HG02588 (cell line): Measurements from ENCODE around the gene MTHFD1L.
"Not testable (repeated sequence)": the region's sequence is repeated elsewhere in the genome, so short reads cannot be mapped to it uniquely, and the experiment has no call there.

Experiments
- ATAC-seq: cut with Tn5 transposase; IDR thresholded peaks from one replicate; pipeline ENCODE4 v1.9.1; 2021; ENCODE audit warnings: mild to moderate bottlenecking, moderate library complexity; ENCODE audit not compliant: unreplicated experiment

Gene MTHFD1L

DNA sequence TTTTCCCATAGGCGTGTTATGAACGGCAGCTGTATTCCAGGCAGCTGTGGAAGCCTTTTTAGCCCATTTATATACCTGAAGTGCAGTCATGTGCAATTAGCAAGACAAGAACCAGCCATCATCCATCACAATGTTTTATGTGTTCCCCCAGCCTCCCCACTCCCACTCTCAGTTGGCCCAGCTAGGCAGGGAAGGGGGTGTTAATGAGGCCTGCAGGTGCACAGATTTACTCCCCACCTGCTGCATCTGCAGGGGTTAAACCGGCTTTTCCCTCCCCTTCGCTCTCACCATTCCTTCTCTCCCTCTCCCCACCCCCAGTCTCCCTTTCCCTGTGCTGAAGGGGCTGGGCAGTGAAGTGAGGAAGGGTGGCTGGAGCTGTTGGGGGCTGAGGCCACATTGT is 224.5 kb downstream of the MTHFD1L start:
- ATAC-seq, result no peak

- ATAC-seq, result no peak
Measured at GRCh38 chr6:151091571-151091970, 226.1 kb downstream of the MTHFD1L start.

- no peak for ATAC-seq
Measured at GRCh38 chr6:151092591-151092990, 227.1 kb downstream of the MTHFD1L start.

GRCh38 chr6:151093706-151094105 is 228.2 kb downstream of the MTHFD1L start:
- no peak for ATAC-seq

DNA sequence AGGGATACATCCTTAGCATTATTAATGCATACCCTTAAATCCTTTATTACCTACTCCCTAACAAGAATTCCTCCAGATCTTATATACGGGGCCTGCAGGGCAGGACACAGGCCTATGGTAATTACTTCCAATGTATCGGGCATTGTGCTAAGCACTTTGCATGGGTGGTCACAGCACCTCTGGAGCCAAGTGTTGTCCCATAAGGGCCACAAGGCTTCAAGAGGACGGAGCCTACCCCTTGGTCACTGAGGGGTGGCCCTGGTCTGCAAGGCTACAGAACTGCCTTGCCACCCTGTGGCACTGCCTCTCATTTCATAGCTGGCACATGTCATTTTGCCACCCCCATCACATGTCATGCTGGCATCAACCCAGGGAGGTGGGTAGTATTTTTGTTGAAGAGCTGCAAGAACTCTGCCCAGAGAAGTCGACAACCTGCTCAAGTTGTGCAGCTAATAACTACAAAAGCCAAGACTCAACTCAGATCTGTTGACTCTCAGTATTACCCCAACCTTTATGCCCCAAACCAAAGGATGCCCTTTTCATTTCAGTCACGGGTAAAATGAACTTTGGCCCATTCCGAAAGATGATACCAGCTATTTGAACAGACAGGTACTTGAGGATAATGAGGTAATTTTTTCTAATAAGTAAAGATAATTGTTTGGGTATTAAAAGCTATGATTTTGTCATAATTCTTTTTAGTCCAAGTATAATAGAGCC is 230.2 kb downstream of the MTHFD1L start:
- ATAC-seq, result no peak

- no peak for ATAC-seq
Measured at GRCh38 chr6:151096255-151096612, 230.7 kb downstream of the MTHFD1L start.

DNA sequence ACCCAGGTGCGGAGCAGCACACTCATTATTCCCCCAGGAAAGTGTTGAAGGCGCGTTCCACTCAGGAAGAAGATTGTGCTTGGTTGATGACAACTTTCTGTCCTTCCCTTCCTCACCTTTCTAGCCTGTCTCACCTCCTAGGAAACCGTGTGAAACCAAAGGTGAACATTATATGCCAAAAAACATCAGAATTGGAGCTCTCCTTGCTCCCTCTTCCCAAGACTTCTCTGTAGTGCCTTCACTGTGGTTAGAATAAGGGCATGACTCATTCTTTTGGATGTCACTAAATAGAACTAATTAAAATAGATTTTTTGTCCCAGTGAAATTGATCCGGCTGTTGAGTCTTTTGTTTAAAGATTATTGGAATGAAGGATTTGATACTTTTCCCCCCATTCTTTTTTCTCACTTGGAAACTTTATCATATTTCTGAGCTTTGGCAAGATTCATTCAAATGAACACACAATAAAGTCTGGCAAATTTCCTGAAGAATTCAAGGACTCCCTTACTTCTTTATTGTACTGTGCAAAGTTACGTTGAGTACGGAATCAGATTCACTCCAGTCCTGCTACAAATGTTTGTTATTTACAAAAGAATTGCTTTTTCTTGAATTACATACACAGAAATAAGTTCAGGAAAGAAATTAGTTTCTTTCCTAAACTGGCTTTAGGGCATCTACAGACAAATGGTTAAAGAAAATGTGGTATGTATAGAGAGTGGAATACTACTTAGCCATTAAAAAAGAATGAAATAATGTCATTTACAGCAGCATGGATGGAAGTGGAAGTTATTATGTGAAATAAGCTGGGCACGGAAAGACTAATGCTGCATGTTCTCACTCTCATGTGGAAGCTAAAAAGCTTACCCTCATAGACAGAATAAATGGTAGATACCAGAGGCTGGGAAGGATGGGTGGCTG is 231.4 kb downstream of the MTHFD1L start:
- ATAC-seq, result no peak

DNA sequence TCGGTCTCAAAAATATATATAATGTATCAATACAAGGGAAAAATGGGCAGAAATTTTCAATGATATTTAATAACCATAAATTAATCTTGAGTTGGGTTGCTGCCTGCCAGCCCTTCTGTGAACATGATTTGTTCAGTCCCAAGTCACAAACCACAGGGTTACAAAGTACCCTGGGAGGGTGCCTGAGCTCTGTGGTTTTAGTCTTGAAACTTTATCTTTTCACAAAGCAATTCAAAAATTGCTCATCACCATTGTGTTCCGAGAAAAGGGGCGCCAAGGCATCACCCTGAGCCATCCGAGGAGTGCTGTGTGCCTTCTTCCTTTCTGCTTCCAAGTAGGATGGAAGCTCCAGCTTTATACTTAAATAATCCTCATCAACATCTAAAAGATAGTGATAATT is 232.7 kb downstream of the MTHFD1L start:
- no peak for ATAC-seq

GRCh38 chr6:151100326-151100725 is 234.8 kb downstream of the MTHFD1L start:
- no peak for ATAC-seq

DNA sequence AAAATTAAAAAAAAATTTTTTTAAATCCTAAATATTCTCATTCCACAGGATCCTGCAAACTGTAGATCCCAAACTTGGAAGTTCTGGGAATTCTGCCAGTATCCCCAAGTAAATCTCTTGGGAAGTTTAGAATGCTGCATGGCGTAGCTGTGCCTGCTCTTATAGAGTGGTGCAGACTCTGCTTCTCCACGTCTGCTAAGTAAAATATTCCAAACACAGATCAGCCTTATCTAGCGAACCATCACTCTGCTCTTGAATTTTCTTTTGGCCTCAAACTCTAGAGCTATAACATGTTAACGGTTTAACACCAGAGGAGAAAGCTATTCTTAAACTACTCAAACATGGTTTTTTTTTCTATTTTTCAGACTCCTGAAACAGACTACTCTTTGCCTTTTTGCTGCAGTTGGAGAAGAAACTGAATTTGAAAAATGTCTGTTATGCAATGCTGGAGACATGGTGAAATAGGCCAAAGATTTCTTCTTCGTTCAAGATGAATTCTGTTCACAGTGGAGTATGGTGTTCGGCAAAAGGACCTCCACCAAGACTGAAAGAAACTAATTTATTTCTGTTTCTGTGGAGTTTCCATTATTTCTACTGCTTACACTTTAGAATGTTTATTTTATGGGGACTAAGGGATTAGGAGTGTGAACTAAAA is 235.8 kb downstream of the MTHFD1L start:
- ATAC-seq, result no peak

- no peak for ATAC-seq
Measured at GRCh38 chr6:151101816-151102694, 236.6 kb downstream of the MTHFD1L start.

DNA sequence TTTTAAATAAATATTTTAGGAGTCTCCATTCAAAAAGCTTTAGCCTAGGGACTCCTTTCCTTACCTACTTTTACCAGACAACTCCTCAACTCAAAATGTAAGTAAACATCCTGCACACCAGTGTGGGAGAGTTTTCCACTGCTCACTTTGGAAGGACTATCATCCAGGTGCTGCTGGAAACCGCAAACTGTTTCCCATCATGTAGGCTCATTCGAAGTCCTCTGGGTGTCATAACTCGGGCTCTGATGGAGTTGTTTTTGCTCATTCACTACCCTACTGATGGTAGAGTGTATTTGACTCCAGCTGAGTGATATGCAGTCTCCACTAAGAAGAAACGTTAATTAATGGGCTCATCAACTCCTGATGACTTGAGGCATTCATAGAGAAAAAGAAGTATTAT is 237.8 kb downstream of the MTHFD1L start:
- no peak for ATAC-seq

- ATAC-seq, result no peak
Measured at GRCh38 chr6:151107897-151108427, 242.5 kb downstream of the MTHFD1L start.

- ATAC-seq, result no peak
Measured at GRCh38 chr6:151108548-151108947, 243.0 kb downstream of the MTHFD1L start.

- no peak for ATAC-seq
Measured at GRCh38 chr6:151109361-151109760, 243.9 kb downstream of the MTHFD1L start.

DNA sequence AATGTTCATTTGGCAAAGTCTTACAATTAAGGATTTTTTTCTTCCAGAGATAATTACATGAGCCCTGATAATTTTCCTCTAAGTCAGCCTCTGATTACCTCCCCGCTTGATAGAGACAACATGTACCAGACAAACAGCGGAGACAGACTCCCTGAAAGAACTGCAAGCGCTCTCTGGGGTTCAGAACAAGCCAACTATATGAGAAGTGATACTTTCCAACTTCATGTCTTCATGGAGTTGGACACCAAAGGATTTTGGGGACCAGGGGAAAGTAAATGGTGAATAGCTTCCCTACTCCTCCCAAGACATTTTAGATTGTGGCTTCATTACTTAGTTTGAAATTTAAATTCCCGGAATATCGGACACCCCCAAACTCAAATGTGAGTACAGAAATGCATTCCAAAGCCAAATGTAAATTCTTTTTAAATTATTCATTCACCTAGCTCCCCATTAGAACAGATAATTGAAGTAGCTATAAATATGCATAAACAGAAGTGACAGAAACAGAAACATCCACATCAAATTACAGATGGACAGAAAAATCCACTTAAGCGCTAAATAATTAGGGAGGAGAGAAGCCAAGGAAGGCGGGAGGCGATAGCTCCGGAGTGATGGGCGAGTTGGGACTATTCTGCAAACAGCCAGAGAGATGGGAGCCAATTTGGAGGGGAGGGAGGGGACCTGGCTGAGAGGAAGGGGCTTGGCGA is 244.5 kb downstream of the MTHFD1L start:
- ATAC-seq, result no peak

DNA sequence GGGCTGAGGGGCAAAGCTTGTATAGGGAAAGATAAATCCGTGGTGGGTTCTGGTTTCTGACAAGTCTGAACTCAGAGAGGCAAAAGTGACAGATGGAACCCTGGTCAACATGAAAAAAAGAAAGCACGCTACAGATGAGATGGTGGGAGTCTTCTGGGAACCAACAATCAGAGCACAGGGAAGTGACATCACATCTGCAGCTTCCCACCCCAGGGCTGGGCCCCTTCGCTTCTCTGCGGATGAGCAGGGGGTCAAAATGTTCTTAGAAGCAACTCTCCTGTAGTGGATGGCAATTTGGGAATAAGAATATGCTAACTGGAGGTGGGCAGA is 245.0 kb downstream of the MTHFD1L start:
- no peak for ATAC-seq

GRCh38 chr6:151111670-151112069 is 246.2 kb downstream of the MTHFD1L start:
- no peak for ATAC-seq

DNA sequence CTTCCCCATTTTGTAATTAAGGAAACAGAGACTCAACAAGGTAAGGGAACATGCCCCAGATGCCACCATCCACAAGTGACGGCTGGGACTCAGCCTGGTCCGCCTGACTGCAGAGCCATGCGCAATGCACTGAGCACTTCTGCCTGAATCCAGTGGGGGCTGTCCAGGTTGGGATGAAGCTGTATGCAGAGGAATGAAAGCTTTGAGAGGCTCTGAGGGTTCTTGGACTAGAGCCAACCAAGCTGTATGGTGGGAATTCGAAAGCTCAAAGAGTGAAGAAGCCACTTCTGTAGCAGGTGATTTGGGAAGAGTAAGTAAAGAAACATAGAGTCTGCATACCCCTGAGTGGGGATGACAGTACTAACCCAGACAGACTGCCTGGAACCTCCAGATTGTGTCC is 246.6 kb downstream of the MTHFD1L start:
- ATAC-seq, result no peak

DNA sequence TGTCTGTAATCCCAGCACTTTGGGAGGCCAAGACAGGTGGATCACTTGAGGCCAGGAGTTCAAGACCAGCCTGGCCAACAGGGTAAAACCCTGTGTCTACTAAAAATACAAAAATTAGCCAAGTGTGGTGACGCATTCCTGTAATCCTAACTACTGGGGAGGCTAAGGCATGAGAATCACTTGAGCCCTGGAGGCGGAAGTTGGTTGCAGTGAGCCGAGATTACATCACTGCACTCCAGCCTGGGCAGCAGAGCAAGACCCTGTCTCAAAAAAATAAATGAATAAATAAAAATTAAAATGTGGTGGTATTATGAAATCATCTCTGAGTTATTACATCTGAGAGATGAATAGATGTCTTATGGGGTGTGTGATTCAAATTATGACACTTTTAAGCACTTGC is 247.4 kb downstream of the MTHFD1L start:
- ATAC-seq, result not testable (repeated sequence)
